Astrocyte (in vitro differentiated cells and primary cell): ENCODE measurements around the gene TEX22.

Experiments used
- EZH2 ChIP-seq: IDR thresholded peaks from 2 replicates; pipeline ENCODE4 v1.6.1; 2012; ENCODE audit warnings: mild to moderate bottlenecking, low read length, inconsistent platforms; ENCODE audit not compliant: insufficient read depth
- TF ChIP-seq, protein P1 (sequence below): IDR thresholded peaks from 2 replicates; pipeline ENCODE4 v1.5.1; 2011; ENCODE audit warnings: low read depth, mild to moderate bottlenecking, inconsistent platforms, low read length, moderate library complexity; ENCODE audit not compliant: insufficient read depth

DNA sequence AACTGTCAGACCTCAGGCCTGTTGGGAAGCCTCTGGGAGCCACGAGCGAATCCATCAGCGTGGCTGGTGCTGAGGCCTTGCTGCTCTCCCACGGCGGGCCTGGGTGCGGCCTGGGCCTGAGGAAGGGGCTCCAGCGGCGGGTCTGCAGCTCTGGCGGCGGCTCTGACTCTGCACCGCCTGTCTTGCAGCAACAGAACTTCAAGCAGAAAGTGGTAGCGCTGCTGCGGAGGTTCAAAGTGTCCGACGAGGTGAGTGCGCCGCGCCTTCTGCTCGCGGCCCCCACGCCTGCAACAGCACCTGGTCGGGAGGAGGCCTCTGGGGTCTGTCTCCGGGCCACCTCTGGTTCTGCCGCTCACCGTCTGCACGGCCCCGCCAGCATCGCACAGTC is 28.7 kb upstream of the TEX22 start:
- TF ChIP-seq, protein P1, sequence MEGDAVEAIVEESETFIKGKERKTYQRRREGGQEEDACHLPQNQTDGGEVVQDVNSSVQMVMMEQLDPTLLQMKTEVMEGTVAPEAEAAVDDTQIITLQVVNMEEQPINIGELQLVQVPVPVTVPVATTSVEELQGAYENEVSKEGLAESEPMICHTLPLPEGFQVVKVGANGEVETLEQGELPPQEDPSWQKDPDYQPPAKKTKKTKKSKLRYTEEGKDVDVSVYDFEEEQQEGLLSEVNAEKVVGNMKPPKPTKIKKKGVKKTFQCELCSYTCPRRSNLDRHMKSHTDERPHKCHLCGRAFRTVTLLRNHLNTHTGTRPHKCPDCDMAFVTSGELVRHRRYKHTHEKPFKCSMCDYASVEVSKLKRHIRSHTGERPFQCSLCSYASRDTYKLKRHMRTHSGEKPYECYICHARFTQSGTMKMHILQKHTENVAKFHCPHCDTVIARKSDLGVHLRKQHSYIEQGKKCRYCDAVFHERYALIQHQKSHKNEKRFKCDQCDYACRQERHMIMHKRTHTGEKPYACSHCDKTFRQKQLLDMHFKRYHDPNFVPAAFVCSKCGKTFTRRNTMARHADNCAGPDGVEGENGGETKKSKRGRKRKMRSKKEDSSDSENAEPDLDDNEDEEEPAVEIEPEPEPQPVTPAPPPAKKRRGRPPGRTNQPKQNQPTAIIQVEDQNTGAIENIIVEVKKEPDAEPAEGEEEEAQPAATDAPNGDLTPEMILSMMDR = no peak
- no peak for TF ChIP-seq EZH2
